D721Med (cell line): ENCODE measurements around the gene EPHB6.

ENCODE experiments used
- DNase-seq: peaks from one replicate; pipeline ENCODE4 v3.0.0; 2011; ENCODE audit warnings: low spot score; ENCODE audit not compliant: insufficient read length
- FAIRE-seq: peaks from 2 replicates; lab custom pipeline; 2011; peaks lifted over from hg19 to GRCh38; lab: Jason Lieb, UNC
- TF ChIP-seq, protein P1 (sequence below): IDR thresholded peaks from 2 replicates; pipeline ENCODE4 v1.5.1; 2012; ENCODE audit warnings: mild to moderate bottlenecking, control low read depth; ENCODE audit not compliant: insufficient read depth; ENCODE audit errors: missing control alignments

EPHB6 gene

GRCh38 chr7:142864980-142865747, 10.3 kb downstream of the EPHB6 start:
- TF ChIP-seq, protein P1, sequence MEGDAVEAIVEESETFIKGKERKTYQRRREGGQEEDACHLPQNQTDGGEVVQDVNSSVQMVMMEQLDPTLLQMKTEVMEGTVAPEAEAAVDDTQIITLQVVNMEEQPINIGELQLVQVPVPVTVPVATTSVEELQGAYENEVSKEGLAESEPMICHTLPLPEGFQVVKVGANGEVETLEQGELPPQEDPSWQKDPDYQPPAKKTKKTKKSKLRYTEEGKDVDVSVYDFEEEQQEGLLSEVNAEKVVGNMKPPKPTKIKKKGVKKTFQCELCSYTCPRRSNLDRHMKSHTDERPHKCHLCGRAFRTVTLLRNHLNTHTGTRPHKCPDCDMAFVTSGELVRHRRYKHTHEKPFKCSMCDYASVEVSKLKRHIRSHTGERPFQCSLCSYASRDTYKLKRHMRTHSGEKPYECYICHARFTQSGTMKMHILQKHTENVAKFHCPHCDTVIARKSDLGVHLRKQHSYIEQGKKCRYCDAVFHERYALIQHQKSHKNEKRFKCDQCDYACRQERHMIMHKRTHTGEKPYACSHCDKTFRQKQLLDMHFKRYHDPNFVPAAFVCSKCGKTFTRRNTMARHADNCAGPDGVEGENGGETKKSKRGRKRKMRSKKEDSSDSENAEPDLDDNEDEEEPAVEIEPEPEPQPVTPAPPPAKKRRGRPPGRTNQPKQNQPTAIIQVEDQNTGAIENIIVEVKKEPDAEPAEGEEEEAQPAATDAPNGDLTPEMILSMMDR = no peak
- FAIRE-seq (no peak), DNase-seq (no peak)

GRCh38 chr7:142865766-142866165, 10.9 kb downstream of the EPHB6 start:
- DNase-seq = no peak
- TF ChIP-seq, protein P1 = no peak
- FAIRE-seq = no peak

DNA sequence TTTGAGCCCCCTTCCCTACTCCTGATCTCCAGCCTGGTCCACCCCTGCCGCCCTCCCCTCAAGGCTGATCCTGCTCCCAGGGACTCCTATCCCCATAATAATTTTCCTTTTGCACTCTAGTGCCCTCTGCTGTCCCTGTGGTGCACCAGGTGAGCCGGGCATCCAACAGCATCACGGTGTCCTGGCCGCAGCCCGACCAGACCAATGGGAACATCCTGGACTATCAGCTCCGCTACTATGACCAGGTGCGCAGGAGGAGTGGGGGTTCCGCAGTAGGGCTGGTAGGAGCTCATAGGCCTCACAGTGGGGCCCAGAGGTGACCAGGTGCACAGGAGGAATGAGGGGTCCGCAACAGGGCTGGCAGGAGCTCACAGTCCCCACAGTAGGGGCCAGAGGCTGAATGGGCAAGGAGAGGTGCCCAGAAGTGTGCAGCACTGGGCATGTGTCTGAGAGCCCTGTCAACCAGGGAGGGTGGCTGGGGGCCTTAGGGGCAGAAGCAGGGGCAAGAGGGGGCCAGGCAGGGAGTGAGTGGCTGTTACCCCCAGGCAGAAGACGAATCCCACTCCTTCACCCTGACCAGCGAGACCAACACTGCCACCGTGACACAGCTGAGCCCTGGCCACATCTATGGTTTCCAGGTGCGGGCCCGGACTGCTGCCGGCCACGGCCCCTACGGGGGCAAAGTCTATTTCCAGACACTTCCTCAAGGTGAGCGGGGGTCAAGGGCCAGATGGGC, 11.7 kb downstream of the EPHB6 start:
- TF ChIP-seq, protein P1 = peak; percentile 63
- FAIRE-seq (no peak), DNase-seq (peak; percentile 75)

GRCh38 chr7:142867097-142867378, 12.2 kb downstream of the EPHB6 start:
- FAIRE-seq (no peak), DNase-seq (no peak)
- TF ChIP-seq, protein P1 = no peak

DNA sequence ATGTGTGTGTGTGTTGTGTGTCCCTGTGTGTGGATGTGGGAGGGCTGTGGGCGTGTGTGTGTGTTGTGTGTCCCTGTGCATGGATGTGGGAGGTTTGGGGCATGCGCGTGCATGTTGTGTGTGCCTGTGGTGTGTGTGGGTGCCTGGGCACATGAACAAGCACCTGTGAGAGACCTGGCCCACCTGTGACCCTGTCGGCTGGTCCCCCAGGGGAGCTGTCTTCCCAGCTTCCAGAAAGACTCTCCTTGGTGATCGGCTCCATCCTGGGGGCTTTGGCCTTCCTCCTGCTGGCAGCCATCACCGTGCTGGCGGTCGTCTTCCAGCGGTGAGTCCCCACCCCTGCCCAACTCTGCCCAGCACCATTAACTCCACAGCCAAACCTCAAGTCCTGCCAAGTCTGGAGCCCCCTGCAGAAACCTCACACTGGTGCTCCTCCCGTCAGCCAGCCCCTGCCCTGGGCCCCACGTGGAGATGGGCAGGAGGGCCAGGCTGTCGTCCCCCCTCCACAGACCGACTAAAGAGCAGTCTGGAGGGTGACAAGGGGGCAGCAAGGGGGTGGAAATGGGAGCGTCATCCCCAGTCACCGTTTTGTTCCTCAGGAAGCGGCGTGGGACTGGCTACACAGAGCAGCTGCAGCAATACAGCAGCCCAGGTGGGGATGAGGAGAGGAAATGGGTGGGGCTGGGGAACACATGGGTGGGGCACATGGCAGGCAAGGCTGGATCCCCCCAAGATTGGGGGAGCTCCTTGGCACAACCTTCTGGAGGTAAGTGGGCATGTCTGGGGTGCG, 12.7 kb downstream of the EPHB6 start:
- TF ChIP-seq, protein P1 = no peak
- FAIRE-seq (no peak), DNase-seq (no peak)

- TF ChIP-seq, protein P1 = no peak
- DNase-seq (no peak), FAIRE-seq (no peak)
Observed at GRCh38 chr7:142868188-142868985, 13.5 kb downstream of the EPHB6 start.
